ENCODE results near the gene USP9Y.
"Not testable (repeated sequence)": the region's sequence is repeated elsewhere in the genome, so short reads cannot be mapped to it uniquely, and the experiment has no call there.

The USP9Y gene, protein sequence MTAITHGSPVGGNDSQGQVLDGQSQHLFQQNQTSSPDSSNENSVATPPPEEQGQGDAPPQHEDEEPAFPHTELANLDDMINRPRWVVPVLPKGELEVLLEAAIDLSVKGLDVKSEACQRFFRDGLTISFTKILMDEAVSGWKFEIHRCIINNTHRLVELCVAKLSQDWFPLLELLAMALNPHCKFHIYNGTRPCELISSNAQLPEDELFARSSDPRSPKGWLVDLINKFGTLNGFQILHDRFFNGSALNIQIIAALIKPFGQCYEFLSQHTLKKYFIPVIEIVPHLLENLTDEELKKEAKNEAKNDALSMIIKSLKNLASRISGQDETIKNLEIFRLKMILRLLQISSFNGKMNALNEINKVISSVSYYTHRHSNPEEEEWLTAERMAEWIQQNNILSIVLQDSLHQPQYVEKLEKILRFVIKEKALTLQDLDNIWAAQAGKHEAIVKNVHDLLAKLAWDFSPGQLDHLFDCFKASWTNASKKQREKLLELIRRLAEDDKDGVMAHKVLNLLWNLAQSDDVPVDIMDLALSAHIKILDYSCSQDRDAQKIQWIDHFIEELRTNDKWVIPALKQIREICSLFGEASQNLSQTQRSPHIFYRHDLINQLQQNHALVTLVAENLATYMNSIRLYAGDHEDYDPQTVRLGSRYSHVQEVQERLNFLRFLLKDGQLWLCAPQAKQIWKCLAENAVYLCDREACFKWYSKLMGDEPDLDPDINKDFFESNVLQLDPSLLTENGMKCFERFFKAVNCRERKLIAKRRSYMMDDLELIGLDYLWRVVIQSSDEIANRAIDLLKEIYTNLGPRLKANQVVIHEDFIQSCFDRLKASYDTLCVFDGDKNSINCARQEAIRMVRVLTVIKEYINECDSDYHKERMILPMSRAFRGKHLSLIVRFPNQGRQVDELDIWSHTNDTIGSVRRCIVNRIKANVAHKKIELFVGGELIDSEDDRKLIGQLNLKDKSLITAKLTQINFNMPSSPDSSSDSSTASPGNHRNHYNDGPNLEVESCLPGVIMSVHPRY (N-terminal part only)

DNA sequence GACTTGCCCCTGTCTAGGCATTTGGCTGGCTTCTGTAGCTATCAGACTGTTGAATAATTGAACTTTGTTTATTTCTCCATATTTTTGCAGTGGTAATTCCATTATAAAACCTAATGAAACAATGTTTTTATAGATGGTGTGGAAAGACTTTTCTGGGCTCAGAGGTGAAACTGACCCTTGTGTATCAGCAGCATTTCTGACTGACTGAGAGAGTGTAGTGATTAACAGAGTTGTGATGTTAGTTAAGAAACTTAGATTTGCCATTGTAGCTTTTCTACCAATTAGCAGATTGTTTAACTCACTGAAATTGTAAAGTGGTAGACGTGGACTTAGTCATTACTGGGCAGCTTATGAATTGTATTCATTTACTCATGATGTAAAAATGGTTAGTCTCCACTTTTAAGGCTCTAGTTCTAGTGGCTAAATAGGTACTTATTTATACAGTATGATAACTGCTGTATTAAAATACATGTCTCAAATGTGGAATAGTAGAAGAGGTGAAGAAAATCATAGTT is at the start of gene USP9Y:
USP9Y (plus strand) TSS at position 51 of the 515 bp plus-strand sequence. CDS start 8,217 bp downstream, outside the sequence.
- DNase-seq: no peak

- no peak for DNase-seq
These were observed 49.4 kb upstream of the USP9Y start for GRCh38 chrY:12651621-12652036.

- peak; percentile 14 for DNase-seq
These were observed 39.0 kb upstream of the USP9Y start for GRCh38 chrY:12661745-12662681.

GRCh38 chrY:12662745-12663591 is 38.1 kb upstream of the USP9Y start:
- DNase-seq: peak; percentile 4

GRCh38 chrY:12663845-12664244 is 37.2 kb upstream of the USP9Y start:
- not testable (repeated sequence) for DNase-seq

DNA sequence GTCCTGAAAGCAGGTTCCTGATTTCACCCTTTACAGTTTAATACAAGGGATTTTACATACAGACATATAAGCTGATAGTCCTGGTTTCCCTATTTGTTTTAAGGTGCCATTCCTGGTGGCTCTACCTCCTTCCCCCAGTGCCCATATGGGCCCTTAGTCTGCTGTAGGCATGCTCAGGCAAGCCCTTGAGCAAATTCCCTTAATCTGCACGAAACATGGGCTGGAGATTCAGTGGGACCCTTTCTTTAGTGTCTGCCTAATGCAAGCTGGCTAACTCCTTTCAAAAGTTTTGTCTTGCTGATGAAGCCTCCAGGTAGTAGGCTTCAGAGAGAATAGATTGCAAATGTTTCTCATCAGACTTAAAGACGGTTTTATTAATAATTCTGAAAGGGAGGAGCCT is 22.9 kb upstream of the USP9Y start:
- DNase-seq: no peak

- no peak for DNase-seq
These were observed 19.5 kb upstream of the USP9Y start for GRCh38 chrY:12681535-12681934.

- no peak for DNase-seq
These were observed 12.7 kb upstream of the USP9Y start for GRCh38 chrY:12688337-12688736.

- no peak for DNase-seq
These were observed 944 bp upstream of the USP9Y start for GRCh38 chrY:12700087-12700486.

- DNase-seq: no peak
These were observed 1.1 kb downstream of the USP9Y start for GRCh38 chrY:12702174-12702573.

DNA sequence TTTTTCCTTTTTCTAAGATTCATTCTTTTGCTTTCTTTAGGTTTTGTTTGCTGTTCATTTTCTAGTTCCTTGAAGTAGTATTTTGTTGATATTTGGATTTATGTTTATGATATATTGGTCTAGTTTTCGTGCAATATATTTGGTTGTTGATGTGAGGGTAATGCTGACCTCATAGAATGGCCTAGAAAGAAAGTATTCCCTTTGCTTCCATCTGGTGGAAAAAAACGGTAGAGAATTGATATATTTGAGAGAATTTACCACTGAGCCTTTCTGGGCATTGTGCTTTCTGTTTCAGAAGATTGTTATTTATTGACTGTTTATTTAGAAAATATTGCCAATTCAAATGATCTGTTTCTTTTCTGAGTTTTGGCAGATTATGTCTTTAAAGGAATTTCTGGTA is 9.4 kb downstream of the USP9Y start:
- no peak for DNase-seq

DNA sequence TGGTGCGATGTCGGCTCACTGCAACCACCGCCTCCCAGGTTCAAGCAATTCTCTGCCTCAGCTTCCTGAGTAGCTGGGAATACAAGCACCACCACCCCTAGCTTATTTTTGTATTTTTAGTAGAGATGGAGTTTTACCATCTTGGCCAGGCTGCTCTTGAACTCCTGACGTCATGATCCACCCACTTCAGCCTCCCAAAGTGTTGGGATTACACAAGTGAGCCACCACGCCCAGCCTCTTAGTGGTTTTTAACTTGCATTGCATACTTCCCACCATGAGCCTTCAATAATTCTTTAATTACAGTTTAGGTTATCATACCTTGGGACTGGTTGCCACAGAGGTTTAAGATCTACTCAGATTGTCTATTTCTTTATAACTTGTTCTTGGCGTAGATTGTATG is 14.3 kb downstream of the USP9Y start:
- no peak for DNase-seq

DNA sequence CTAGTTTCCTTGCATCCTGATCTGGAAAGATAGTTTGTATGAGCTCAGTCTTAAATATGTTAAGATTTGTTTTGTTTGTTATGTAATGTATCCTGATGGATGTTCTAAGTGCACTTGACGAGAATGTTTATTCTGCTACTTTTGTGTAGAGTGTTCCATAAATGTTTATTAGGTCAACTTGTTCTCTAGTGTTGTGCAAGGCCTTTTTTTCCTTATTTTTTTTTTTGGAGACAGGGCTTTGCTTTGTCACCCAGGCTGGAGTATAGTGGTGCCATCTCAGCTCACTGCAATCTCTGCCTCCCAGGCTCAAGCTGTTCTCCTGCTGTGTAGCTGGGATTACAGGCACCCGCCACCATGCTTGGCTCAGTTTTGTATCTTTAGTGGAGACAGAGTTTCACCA is 28.7 kb downstream of the USP9Y start:
- no peak for DNase-seq

DNA sequence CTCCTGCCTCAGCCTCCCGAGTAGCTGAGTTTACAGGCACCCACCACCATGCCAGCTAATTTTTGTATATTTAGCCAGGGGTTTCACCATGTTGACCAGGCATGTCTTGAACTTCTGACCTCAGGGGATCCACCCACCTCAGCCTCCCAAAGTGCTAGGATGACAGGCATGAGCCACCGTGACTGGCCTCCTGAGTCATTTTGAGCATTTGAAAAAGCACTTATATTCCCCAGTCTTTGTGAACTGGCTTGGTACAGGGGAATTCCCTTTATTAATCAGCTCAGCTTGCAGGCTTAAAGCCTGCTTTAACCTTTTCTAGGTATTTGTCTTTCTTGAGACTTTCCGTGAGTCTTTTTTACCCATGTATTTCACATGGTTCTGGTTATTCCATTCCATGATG is 32.6 kb downstream of the USP9Y start:
- DNase-seq: no peak

DNA sequence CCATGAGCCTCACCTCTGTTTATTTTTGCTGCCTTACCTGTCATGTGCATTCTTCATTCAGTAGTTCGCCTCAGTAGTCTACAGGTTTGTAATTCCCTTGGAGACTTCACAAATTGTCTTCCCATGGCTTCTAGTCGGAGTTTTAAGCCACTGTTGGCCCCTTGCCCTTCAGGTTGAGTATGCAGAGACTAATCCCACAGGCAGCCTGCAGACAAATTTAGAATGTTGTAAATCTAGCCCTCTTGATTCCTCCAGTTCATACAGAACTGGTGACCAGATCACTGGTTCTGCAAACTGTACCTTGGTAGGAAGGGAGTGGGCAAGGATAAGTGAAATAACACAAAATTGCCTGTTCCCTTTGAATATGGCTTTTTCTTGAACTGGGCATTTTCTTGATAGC is 33.0 kb downstream of the USP9Y start:
- DNase-seq: no peak

GRCh38 chrY:12741414-12741813 is 40.4 kb downstream of the USP9Y start:
- no peak for DNase-seq

DNA sequence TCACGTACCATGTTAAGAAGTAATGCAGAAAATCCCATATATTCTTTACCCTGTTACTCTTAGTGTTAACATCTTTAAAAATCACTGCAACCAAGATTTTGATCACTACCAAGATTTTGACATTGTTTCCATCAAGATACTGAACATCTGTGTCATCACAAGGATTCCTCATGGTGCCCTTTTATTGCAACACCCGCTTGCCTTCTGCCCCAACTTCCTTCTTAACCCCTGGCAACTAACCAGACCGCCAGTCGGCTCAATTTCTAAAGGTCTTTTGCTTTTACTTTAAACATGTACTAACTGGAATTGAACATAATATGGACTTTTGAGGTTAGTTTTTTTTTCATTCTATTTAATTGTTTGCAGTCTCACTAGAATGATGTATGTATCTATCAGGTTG is 41.7 kb downstream of the USP9Y start:
- DNase-seq: no peak

DNA sequence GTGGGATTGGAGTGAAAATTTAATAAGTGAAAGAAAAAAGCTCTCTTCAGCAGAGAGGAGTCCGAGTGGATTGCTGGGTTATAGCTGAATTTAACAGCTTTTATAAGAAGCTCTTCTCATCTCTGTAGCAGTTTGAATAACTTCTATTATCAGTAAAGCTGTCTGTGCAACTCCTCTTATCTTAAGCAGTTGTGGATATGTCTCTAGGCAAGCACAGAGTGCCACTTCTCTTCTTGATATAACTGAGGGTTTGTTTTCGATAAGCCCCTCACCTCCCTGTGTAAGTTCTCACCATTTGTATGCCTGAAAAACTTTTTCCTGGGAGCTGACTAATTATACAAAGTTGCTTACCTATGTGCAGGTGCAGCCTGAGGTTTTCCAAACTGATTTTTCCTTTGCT is 43.1 kb downstream of the USP9Y start:
- DNase-seq: no peak

DNA sequence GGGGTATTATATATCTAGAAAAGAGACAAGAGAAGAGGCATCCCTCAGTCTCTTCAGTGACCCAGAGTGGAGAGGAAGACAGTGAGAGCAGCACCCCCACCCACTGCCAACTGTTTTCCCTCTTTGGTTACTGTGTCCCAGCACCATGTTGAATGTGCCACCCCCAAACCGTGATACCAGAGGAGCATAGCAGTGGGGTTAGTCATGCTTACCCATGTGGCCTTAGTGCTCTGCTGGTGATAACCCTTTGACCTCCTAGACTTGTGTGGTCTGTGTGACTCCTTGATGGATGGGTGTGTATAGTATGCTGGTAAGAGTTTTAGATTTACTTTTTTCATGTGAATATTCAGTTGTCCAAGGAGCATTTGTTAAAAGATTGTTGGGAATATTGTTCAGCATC is 48.3 kb downstream of the USP9Y start:
- no peak for DNase-seq

DNA sequence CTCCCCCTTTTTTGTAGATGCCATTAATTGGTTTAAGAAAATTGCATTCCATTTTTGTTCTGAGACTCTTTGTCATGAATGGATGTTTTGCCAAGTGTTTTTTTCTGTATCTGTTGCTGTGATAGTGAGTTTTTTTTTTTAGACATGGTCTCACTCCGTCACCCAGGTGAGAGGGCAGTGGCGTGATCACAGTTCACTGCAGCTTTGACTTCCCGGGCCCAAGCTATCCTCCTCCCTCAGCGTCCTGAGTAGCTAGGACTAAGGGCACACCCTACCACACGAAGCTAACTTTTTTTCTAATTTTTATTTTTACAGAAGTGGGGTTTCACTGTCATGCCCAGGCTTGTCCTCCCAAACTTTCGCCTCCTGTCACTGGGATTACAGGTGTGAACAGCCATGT is 51.8 kb downstream of the USP9Y start:
- DNase-seq: no peak

GRCh38 chrY:12756021-12756420 is 55.0 kb downstream of the USP9Y start:
- no peak for DNase-seq
